Measurements from ENCODE around the gene EXOC4.

- TF ChIP-seq CTCF (conservative IDR thresholded peaks at IDR 0.05; ENCODE audit: low read length) = no peak
- no peak for TF ChIP-seq EZH2phosphoT487 (IDR thresholded peaks at IDR 0.05; ENCODE audit: borderline replicate concordance)
Measured at GRCh38 chr7:133885213-133885612, 632.3 kb downstream of the EXOC4 start.
